Measurements from ENCODE around the gene PYGO2. TPM values are rescaled to one million over a fixed set of nuclear protein-coding genes. Genes with fewer than 3 reads are reported as not detected.
A peak's percentile ranks its signal among the peaks of the same experiment; 100 is the strongest.
"Not testable (repeated sequence)": the region's sequence is repeated elsewhere in the genome, so short reads cannot be mapped to it uniquely, and the experiment has no call there.

The PYGO2 gene
- total and polyA plus RNA-seq, 2 of the 8 experiments (the other 6 are each of a cell fraction or from before 2014, with no cell fraction given) = 31.0 to 31.6 TPM

- H3K14ac ChIP-seq (ENCODE audit: insufficient read length); H3K79me2 ChIP-seq (ENCODE audit: control insufficient read depth in 1 of 2, insufficient read depth in 2 of 2, low read length in 2 of 2); H3K36me3 ChIP-seq (ENCODE audit: control insufficient read depth in 2 of 4, insufficient read depth in 4 of 4, low read length in 3 of 4); H3K4me3 ChIP-seq (ENCODE audit: extremely low read depth in 1 of 4, insufficient read depth in 2 of 4, low read depth in 3 of 4, low read length in 4 of 4); DNase-seq (ENCODE audit: low read depth in 1 of 2, low spot score in 2 of 2); H2BK15ac ChIP-seq (ENCODE audit: low read length); H4K5ac ChIP-seq (ENCODE audit: insufficient read length, low read depth, low read length); H3K9me3 ChIP-seq (ENCODE audit: insufficient read depth in 2 of 2, low read depth in 1 of 2, low read length in 1 of 2); H4K8ac ChIP-seq (ENCODE audit: extremely low read depth, insufficient read depth, low read length); H3K56ac ChIP-seq (replicated peaks; ENCODE audit: insufficient read length, low read depth, low read length); H3K4ac ChIP-seq (replicated peaks; ENCODE audit: insufficient read length, low read depth, low read length); H2BK5ac ChIP-seq (ENCODE audit: low read depth, low read length); H2BK120ac ChIP-seq (replicated peaks; ENCODE audit: low read depth, low read length); H3K27ac ChIP-seq (ENCODE audit: low read depth, low read length); H3K9ac ChIP-seq (replicated peaks in 1 of 4; ENCODE audit: extremely low read depth in 1 of 4, low read depth in 3 of 4, low read length in 3 of 4); H4K91ac ChIP-seq (replicated peaks; ENCODE audit: insufficient read length, low read length); H3K4me2 ChIP-seq (ENCODE audit: insufficient read depth in 1 of 2, low read depth in 2 of 2, low read length in 2 of 2); H2AK5ac ChIP-seq (ENCODE audit: low read depth, low read length); H3K23me2 ChIP-seq (ENCODE audit: low read depth, low read length); H3K27me3 ChIP-seq (replicated peaks in 1 of 4; ENCODE audit: control insufficient read depth in 3 of 4, extremely low read depth in 1 of 4, insufficient read depth in 3 of 4, low read length in 3 of 4); FAIRE-seq; H3K23ac ChIP-seq (ENCODE audit: insufficient read length); H4K20me1 ChIP-seq (replicated peaks in 1 of 2; ENCODE audit: control insufficient read depth in 1 of 2, insufficient read depth in 2 of 2, low read length in 2 of 2); H3K18ac ChIP-seq (ENCODE audit: extremely low read depth, low read length); H2AFZ ChIP-seq (ENCODE audit: low read length); H2BK20ac ChIP-seq (ENCODE audit: low read length); H2BK12ac ChIP-seq (ENCODE audit: low read depth, low read length); H3K79me1 ChIP-seq (ENCODE audit: low read depth, low read length); H3K4me1 ChIP-seq (replicated peaks in 1 of 4; ENCODE audit: control insufficient read depth in 3 of 4, insufficient read depth in 4 of 4, low read length in 3 of 4): not testable (repeated sequence)
- 67% methylated on average over 10 of the region's 13 CpGs; no CpG with 5 or more reads in 1 of the 2 experiments for WGBS, 2 experiments (ENCODE audit: extremely low coverage in 1 of 2, insufficient coverage in 1 of 2, insufficient read length in 1 of 2, insufficient replicate concordance in 2 of 2, low coverage in 1 of 2, low lambda C conversion rate in 2 of 2, missing lambda C conversion rate in 1 of 2)
- TF ChIP-seq RAD21 (IDR thresholded peaks at IDR 0.05 in 1 of 2, conservative IDR thresholded peaks at IDR 0.05 in 1 of 2; ENCODE audit: low read depth in 2 of 2, low read length in 2 of 2) (peak in 1 of 2 experiments; percentile 20; a peak in 1 of 4 replicates), CTCF (IDR thresholded peaks at IDR 0.05; ENCODE audit: control extremely low read depth in 1 of 3, insufficient read depth in 1 of 3, low read depth in 1 of 3, low read length in 3 of 3) (peak in 2 of 3 experiments; percentile 41 to 43; a peak in 3 of 4 replicates)
- POLR2A ChIA-PET (ENCODE audit: partially characterized antibody) = interaction anchor here (0.6 to 42.8 kb wide), 10 partner anchors 13 to 126 kb away, joined by 3 to 702 read pairs (median 4); partner anchors contain the start of genes CKS1B, FLAD1, PBXIP1 and PMVK
- CTCF ChIA-PET (ENCODE audit: partially characterized antibody) = interaction anchor here (0.6 to 14.0 kb wide), 20 partner anchors 9 to 143 kb away, joined by 3 to 334 read pairs (median 4); partner anchors contain the start of genes CKS1B, EFNA4, FLAD1 and PBXIP1
Observed at GRCh38 chr1:154995301-154995983, 33.9 kb upstream of the PYGO2 start.

Measured in H1 (cell line).